Endothelial cell of hepatic sinusoid (primary cell): ENCODE results near the gene HK3.

Source experiments
- in situ Hi-C: cut with HindIII; loops from 2 replicates; pipeline ENCODE4 v1.10.0; 2017; ENCODE audit warnings: low sequenced_read_pairs

Gene HK3

GRCh38 chr5:176902911-176903664 lies 3.9 kb upstream of the HK3 start:
- in situ Hi-C loops = loop anchor here (5.0 kb wide), 1 partner anchor 101 kb away; no protein-coding TSS in a partner anchor

- in situ Hi-C loops = loop anchor here (5.0 kb wide), 1 partner anchor 100 kb away; no protein-coding TSS in a partner anchor
These were observed 3.1 kb upstream of the HK3 start for GRCh38 chr5:176902102-176902814.

- in situ Hi-C loops = loop anchor here (5.0 kb wide), 1 partner anchor 99 kb away; no protein-coding TSS in a partner anchor
These were observed 2.3 kb upstream of the HK3 start for GRCh38 chr5:176901260-176902101.

- in situ Hi-C loops = loop anchor here (5.0 kb wide), 1 partner anchor 98 kb away; no protein-coding TSS in a partner anchor
These were observed 1.6 kb upstream of the HK3 start for GRCh38 chr5:176900780-176901204.

GRCh38 chr5:176899946-176900779 lies 1.0 kb upstream of the HK3 start:
- in situ Hi-C loops = loop anchor here (5.0 kb wide), 1 partner anchor 98 kb away; no protein-coding TSS in a partner anchor

GRCh38 chr5:176897263-176897662 lies 1.9 kb downstream of the HK3 start:
- in situ Hi-C loops = no loop called here

- in situ Hi-C loops = no loop called here
These were observed 3.3 kb downstream of the HK3 start for GRCh38 chr5:176895831-176896230.

- in situ Hi-C loops = no loop called here
These were observed 4.8 kb downstream of the HK3 start for GRCh38 chr5:176894298-176894697.

GRCh38 chr5:176892663-176893062 lies 6.5 kb downstream of the HK3 start:
- in situ Hi-C loops = no loop called here

GRCh38 chr5:176891331-176891958 lies 7.7 kb downstream of the HK3 start:
- in situ Hi-C loops = no loop called here

- in situ Hi-C loops = no loop called here
These were observed 8.5 kb downstream of the HK3 start for GRCh38 chr5:176890455-176891330.

- in situ Hi-C loops = no loop called here
These were observed 9.5 kb downstream of the HK3 start for GRCh38 chr5:176889321-176890280.

GRCh38 chr5:176888865-176889165 lies 10.3 kb downstream of the HK3 start:
- in situ Hi-C loops = no loop called here

GRCh38 chr5:176888016-176888864 lies 10.9 kb downstream of the HK3 start:
- in situ Hi-C loops = no loop called here

GRCh38 chr5:176887252-176887849 lies 11.8 kb downstream of the HK3 start:
- in situ Hi-C loops = no loop called here
